Gastroesophageal sphincter (tissue), 4 donors: ENCODE data around the gene NUAK1. TPM values are rescaled to one million over a fixed set of nuclear protein-coding genes. Genes with fewer than 3 reads are reported as not detected.
"Not testable (repeated sequence)": the region's sequence is repeated elsewhere in the genome, so short reads cannot be mapped to it uniquely, and the experiment has no call there.

ENCODE experiments used
- ATAC-seq: fragments of 150-250 bp; one replicate; pipeline ENCODE4 v1.9.1; 2016; ENCODE audit warnings: mild to moderate bottlenecking, moderate library complexity
- H3K27ac ChIP-seq, 4 donors: fragments of 200-600 bp; sonication (generic) in 3 of 4; 1 replicate in 3 of 4; 2 replicates in 1 of 4; pipeline ENCODE4 v1.5.1; 2016 to 2019
- H3K27me3 ChIP-seq: fragments of 200-600 bp; sonication (generic); one replicate; pipeline ENCODE4 v1.5.1; 2019
- H3K36me3 ChIP-seq, 2 donors: fragments of 200-600 bp; sonication (generic); one replicate each; pipeline ENCODE4 v1.5.1; 2019; ENCODE audit warnings: control low read depth in 1 of 2
- H3K4me1 ChIP-seq, 3 donors: fragments of 200-600 bp; sonication (generic); 1 replicate in 2 of 3; 2 replicates in 1 of 3; pipeline ENCODE4 v1.5.1; 2016 to 2019; ENCODE audit warnings: control low read depth in 2 of 3
- H3K4me3 ChIP-seq, 2 donors: fragments of 200-600 bp; sonication (generic); one replicate each; pipeline ENCODE4 v1.5.1; 2019; ENCODE audit warnings: mild to moderate bottlenecking in 1 of 2, moderate library complexity in 1 of 2
- H3K9me3 ChIP-seq, 3 donors: fragments of 200-600 bp; sonication (generic); one replicate each; pipeline ENCODE4 v1.5.1; 2017 to 2019; ENCODE audit warnings: control low read depth in 2 of 3
- CTCF ChIP-seq, 4 experiments: fragments of 200-600 bp in 2 of 4; fragments of 450-650 bp in 2 of 4; sonication (generic) in 1 of 4; IDR thresholded peaks; one replicate each; pipeline ENCODE4 v1.5.1; 2017 to 2019; ENCODE audit warnings: antibody characterized with exemption in 4 of 4, mild to moderate bottlenecking in 2 of 4, moderate library complexity in 2 of 4
- EP300 ChIP-seq: sonication (generic); formaldehyde crosslinking; IDR thresholded peaks from one replicate; pipeline ENCODE4 v1.6.1; 2017; ENCODE audit warnings: antibody characterized with exemption, mild to moderate bottlenecking
- POLR2A ChIP-seq, 2 donors: fragments of 450-650 bp; IDR thresholded peaks; one replicate each; pipeline ENCODE4 v1.6.1; 2017; ENCODE audit warnings: antibody characterized with exemption in 2 of 2, mild to moderate bottlenecking in 2 of 2, moderate library complexity in 1 of 2
- POLR2AphosphoS5 ChIP-seq: sonication (generic); formaldehyde crosslinking; IDR thresholded peaks from one replicate; pipeline ENCODE4 v1.6.1; 2017; ENCODE audit warnings: antibody characterized with exemption
- WGBS, 2 donors: methylation state at CpG; one replicate each; pipeline ENCODE4 v1.1.5; 2018; ENCODE audit warnings: low coverage in 1 of 2; 5-methylcytosine and 5-hydroxymethylcytosine counted together
- total RNA-seq, 4 donors: library from RNA; depleted of rRNA; stranded (reverse); fragments of >200 nt; gene quantifications; one replicate each; pipeline ENCODE4 v1.1.0, GENCODE V29; 2016

The NUAK1 gene
- total RNA-seq, 4 donors from 2014 or later, result 7.4 to 27.7 (median 10.7) TPM

- 64 to 76% methylated on average over 5 of the region's 5 CpGs for WGBS, 2 donors
- Histone ChIP-seq H3K4me3 (no peak overlapping the region), H3K36me3 (no peaks in the 10 kb centered on the region), H3K4me1 (no peaks in the 10 kb centered on the region), H3K27ac (no peak overlapping the region), H3K9me3 (peaks cover 0 to 13% (median 0%) of the 10 kb centered on the region in 3 donors), H3K27me3 (no peaks in the 10 kb centered on the region)
- TF ChIP-seq POLR2A (IDR thresholded peaks at IDR 0.05) (no peak), CTCF (IDR thresholded peaks at IDR 0.05) (no peak), EP300 (no peak), POLR2AphosphoS5 (no peak)
- no peak for ATAC-seq
Observed at GRCh38 chr12:106021516-106021915, 117.2 kb downstream of the NUAK1 start.

- ATAC-seq, result no peak
- Histone ChIP-seq H3K27me3 (no peaks in the 10 kb centered on the region), H3K27ac (no peak overlapping the region), H3K4me3 (no peak overlapping the region), H3K9me3 (peaks cover 0 to 13% (median 0%) of the 10 kb centered on the region in 3 donors), H3K4me1 (no peaks in the 10 kb centered on the region), H3K36me3 (no peaks in the 10 kb centered on the region)
- WGBS, 2 donors, result 52 to 59% methylated on average over 3 of the region's 3 CpGs
- no peak for TF ChIP-seq CTCF (IDR thresholded peaks at IDR 0.05)
- TF ChIP-seq POLR2AphosphoS5, result no peak
- TF ChIP-seq EP300, result no peak
- no peak for TF ChIP-seq POLR2A (IDR thresholded peaks at IDR 0.05)
Observed at GRCh38 chr12:106020736-106021135, 118.0 kb downstream of the NUAK1 start.

- WGBS, 2 donors, result 78 to 80% methylated on average over 1 to 2 of the region's 2 CpGs
- H3K27me3 ChIP-seq, result no peaks in the 10 kb centered on the region
- H3K4me3 ChIP-seq, result no peak overlapping the region
- H3K36me3 ChIP-seq, result no peaks in the 10 kb centered on the region
- TF ChIP-seq CTCF (IDR thresholded peaks at IDR 0.05) (no peak), EP300 (no peak), POLR2AphosphoS5 (no peak), POLR2A (IDR thresholded peaks at IDR 0.05) (no peak)
- no peaks in the 10 kb centered on the region for H3K4me1 ChIP-seq
- H3K9me3 ChIP-seq, result peaks cover 0 to 13% (median 0%) of the 10 kb centered on the region in 3 donors
- no peak for ATAC-seq
- no peak overlapping the region for H3K27ac ChIP-seq
Observed at GRCh38 chr12:106019144-106019543, 119.6 kb downstream of the NUAK1 start.

GRCh38 chr12:106018286-106018685 lies 120.5 kb downstream of the NUAK1 start:
- Histone ChIP-seq H3K9me3 (peaks cover 0 to 13% (median 0%) of the 10 kb centered on the region in 3 donors), H3K4me1 (no peaks in the 10 kb centered on the region), H3K27ac (no peak overlapping the region), H3K4me3 (no peak overlapping the region), H3K36me3 (no peaks in the 10 kb centered on the region), H3K27me3 (no peaks in the 10 kb centered on the region)
- ATAC-seq, result no peak
- WGBS, 2 donors, result 81% methylated on average over 1 of the region's 1 CpG; no CpG with 5 or more reads in 1 of the 2 donors
- TF ChIP-seq EP300, result no peak

GRCh38 chr12:106016601-106017278 lies 122.0 kb downstream of the NUAK1 start:
- not testable (repeated sequence) for H3K4me1 ChIP-seq, H3K27me3 ChIP-seq, H3K27ac ChIP-seq, H3K36me3 ChIP-seq, H3K4me3 ChIP-seq, ATAC-seq
- peaks cover 0 to 13% (median 0%) of the 10 kb centered on the region in 3 donors for H3K9me3 ChIP-seq
- 86 to 94% methylated on average over 3 to 7 of the region's 7 CpGs for WGBS, 2 donors

- no peak overlapping the region for H3K27ac ChIP-seq
- TF ChIP-seq EP300 (no peak), POLR2AphosphoS5 (no peak), CTCF (IDR thresholded peaks at IDR 0.05) (no peak), POLR2A (IDR thresholded peaks at IDR 0.05) (no peak)
Observed at GRCh38 chr12:106015646-106016045, 123.1 kb downstream of the NUAK1 start.

More at GRCh38 chr12:106015646-106016045, 123.1 kb downstream of the NUAK1 start:
- Histone ChIP-seq H3K36me3 (no peaks in the 10 kb centered on the region), H3K4me3 (no peak overlapping the region), H3K27me3 (no peaks in the 10 kb centered on the region), H3K4me1 (no peaks in the 10 kb centered on the region), H3K9me3 (peaks cover 0 to 13% (median 0%) of the 10 kb centered on the region in 3 donors)
- ATAC-seq, result no peak
- WGBS, 2 donors, result 85 to 90% methylated on average over 2 to 4 of the region's 12 CpGs
